Measurements from ENCODE around the gene TEX53.

The TEX53 gene

GRCh38 chr9:114613919-114614318, 43.7 kb downstream of the TEX53 start:
- no peak for DNase-seq
- no peaks in the 10 kb centered on the region for H3K79me1 ChIP-seq (ENCODE audit: low read length)
- H3K9ac ChIP-seq (ENCODE audit: low read length): no peak overlapping the region
- no peak overlapping the region for H3K4me3 ChIP-seq (ENCODE audit: low read length)
- WGBS (ENCODE audit: extremely low coverage, insufficient coverage, low lambda C conversion rate): no CpG with 5 or more reads among the region's 3 CpGs
- H2BK5ac ChIP-seq (ENCODE audit: low read length): no peak overlapping the region
- no peaks in the 10 kb centered on the region for H3K36me3 ChIP-seq (ENCODE audit: control insufficient read depth, insufficient read depth, low read length)
- no peak overlapping the region for H2BK120ac ChIP-seq (ENCODE audit: low read depth, low read length)
- no peak overlapping the region for H3K56ac ChIP-seq (ENCODE audit: low read length)
- no peak overlapping the region for H3K18ac ChIP-seq (ENCODE audit: low read length)
- peaks cover 5% of the 10 kb centered on the region for H3K4me1 ChIP-seq (ENCODE audit: control insufficient read depth, low read depth, low read length)
- no peaks in the 10 kb centered on the region for H3K27me3 ChIP-seq (ENCODE audit: insufficient read depth, low read length, poor library complexity)
- H3K4me2 ChIP-seq (ENCODE audit: low read length): no peak overlapping the region
- no peaks in the 10 kb centered on the region for H3K79me2 ChIP-seq (ENCODE audit: control insufficient read depth, insufficient read depth, low read length)
- H3K4ac ChIP-seq (ENCODE audit: low read depth, low read length): no peak overlapping the region
- H4K8ac ChIP-seq (ENCODE audit: low read depth, low read length): no peak overlapping the region
- no peak overlapping the region for H2BK15ac ChIP-seq (replicated peaks; ENCODE audit: low read depth)
- H3K27ac ChIP-seq (ENCODE audit: low read depth, low read length): no peak overlapping the region
- H2AK5ac ChIP-seq (ENCODE audit: low read length): no peak overlapping the region
- no peak overlapping the region for H3K23ac ChIP-seq (ENCODE audit: low read length)
- H4K5ac ChIP-seq (ENCODE audit: low read length): no peak overlapping the region

DNA sequence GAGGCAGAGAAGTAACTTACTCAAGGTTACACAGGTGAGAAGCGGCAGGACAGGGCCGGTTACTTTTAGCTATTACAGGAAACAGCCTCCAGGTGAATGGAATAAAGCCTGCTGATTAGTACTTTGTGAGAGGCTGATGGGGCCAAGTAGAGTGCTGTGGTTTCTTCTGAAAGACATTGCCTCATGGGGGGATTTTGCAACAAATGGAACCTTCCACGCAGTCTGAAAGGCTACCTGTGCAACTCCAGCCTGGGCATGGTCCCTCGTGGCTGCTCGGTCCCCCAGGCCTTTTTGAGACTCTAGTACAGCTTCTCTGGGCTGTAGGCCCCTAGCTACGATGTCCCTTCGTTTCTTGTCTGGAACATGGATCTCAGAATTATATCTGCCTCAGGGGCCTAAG, 44.5 kb downstream of the TEX53 start:
- no peak overlapping the region for H2BK120ac ChIP-seq (ENCODE audit: low read depth, low read length)
- no peak overlapping the region for H3K4ac ChIP-seq (ENCODE audit: low read depth, low read length)
- H3K56ac ChIP-seq (ENCODE audit: low read length): no peak overlapping the region
- no peak overlapping the region for H4K8ac ChIP-seq (ENCODE audit: low read depth, low read length)
- no peak overlapping the region for H2BK5ac ChIP-seq (ENCODE audit: low read length)
- H3K23ac ChIP-seq (ENCODE audit: low read length): no peak overlapping the region
- H3K18ac ChIP-seq (ENCODE audit: low read length): no peak overlapping the region
- H2AK5ac ChIP-seq (ENCODE audit: low read length): no peak overlapping the region
- no CpG with 5 or more reads among the region's 7 CpGs for WGBS (ENCODE audit: extremely low coverage, insufficient coverage, low lambda C conversion rate)
- no peak overlapping the region for H4K5ac ChIP-seq (ENCODE audit: low read length)
- H3K27me3 ChIP-seq (ENCODE audit: insufficient read depth, low read length, poor library complexity): no peaks in the 10 kb centered on the region
- H3K4me2 ChIP-seq (ENCODE audit: low read length): no peak overlapping the region
- no peak overlapping the region for H3K4me3 ChIP-seq (ENCODE audit: low read length)
- H3K4me1 ChIP-seq (ENCODE audit: control insufficient read depth, low read depth, low read length): peaks cover 5% of the 10 kb centered on the region
- no peak overlapping the region for H2BK15ac ChIP-seq (replicated peaks; ENCODE audit: low read depth)
- H3K27ac ChIP-seq (ENCODE audit: low read depth, low read length): no peak overlapping the region
- DNase-seq: peak; percentile 9
- no peaks in the 10 kb centered on the region for H3K79me2 ChIP-seq (ENCODE audit: control insufficient read depth, insufficient read depth, low read length)
- H3K36me3 ChIP-seq (ENCODE audit: control insufficient read depth, insufficient read depth, low read length): no peaks in the 10 kb centered on the region
- no peak overlapping the region for H3K9ac ChIP-seq (ENCODE audit: low read length)
- H3K79me1 ChIP-seq (ENCODE audit: low read length): no peaks in the 10 kb centered on the region

DNA sequence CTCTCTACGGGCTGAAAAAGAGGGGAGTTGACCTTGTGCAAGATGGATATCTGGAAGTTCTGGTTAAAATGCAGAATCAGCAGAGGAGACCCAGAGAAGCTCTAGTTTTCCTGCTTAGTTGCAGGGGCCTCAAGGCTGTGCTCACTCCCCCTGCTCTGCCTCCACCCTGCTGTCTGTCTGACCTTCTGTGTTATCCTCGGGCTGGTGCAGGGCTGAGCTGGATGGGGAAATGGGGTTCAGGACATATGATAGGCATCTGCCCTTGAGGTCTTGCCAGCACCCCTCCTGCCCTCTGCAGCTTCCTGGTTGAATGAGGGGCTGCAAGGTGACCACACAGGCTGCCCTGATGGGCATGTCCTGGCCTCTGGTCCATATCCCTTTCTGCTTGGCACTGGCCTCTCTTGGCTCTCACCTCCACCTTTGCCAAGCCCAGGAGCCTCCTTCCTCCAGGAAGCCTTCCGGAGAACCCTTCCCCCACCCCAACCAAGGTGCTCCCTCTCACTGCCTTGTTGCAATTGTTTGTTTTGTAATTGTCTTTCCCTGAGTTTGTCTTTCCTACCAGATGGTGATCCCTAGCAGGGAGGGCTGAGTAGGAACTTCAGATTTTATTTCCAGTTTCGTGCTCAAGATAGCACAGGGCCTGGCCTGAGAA, 45.2 kb downstream of the TEX53 start:
- no peak overlapping the region for H3K4ac ChIP-seq (ENCODE audit: low read depth, low read length)
- H3K18ac ChIP-seq (ENCODE audit: low read length): no peak overlapping the region
- H2BK5ac ChIP-seq (ENCODE audit: low read length): no peak overlapping the region
- H3K27me3 ChIP-seq (ENCODE audit: insufficient read depth, low read length, poor library complexity): no peaks in the 10 kb centered on the region
- no peak overlapping the region for H4K8ac ChIP-seq (ENCODE audit: low read depth, low read length)
- no peak for DNase-seq
- no peaks in the 10 kb centered on the region for H3K79me1 ChIP-seq (ENCODE audit: low read length)
- no peak overlapping the region for H3K27ac ChIP-seq (ENCODE audit: low read depth, low read length)
- WGBS (ENCODE audit: extremely low coverage, insufficient coverage, low lambda C conversion rate): no CpG with 5 or more reads among the region's 4 CpGs
- no peak overlapping the region for H2AK5ac ChIP-seq (ENCODE audit: low read length)
- peak overlapping the region; percentile 78 for H3K4me2 ChIP-seq (ENCODE audit: low read length)
- H3K4me3 ChIP-seq (ENCODE audit: low read length): no peak overlapping the region
- peak overlapping the region; percentile 77 for H3K9ac ChIP-seq (ENCODE audit: low read length)
- no peaks in the 10 kb centered on the region for H3K79me2 ChIP-seq (ENCODE audit: control insufficient read depth, insufficient read depth, low read length)
- no peak overlapping the region for H2BK120ac ChIP-seq (ENCODE audit: low read depth, low read length)
- H3K4me1 ChIP-seq (ENCODE audit: control insufficient read depth, low read depth, low read length): peaks cover 5% of the 10 kb centered on the region
- peak overlapping the region; percentile 88 for H3K56ac ChIP-seq (ENCODE audit: low read length)
- H2BK15ac ChIP-seq (replicated peaks; ENCODE audit: low read depth): no peak overlapping the region
- no peak overlapping the region for H4K5ac ChIP-seq (ENCODE audit: low read length)
- no peaks in the 10 kb centered on the region for H3K36me3 ChIP-seq (ENCODE audit: control insufficient read depth, insufficient read depth, low read length)
- no peak overlapping the region for H3K23ac ChIP-seq (ENCODE audit: low read length)

- Histone ChIP-seq H3K36me3 (ENCODE audit: control insufficient read depth, insufficient read depth, low read length) (no peaks in the 10 kb centered on the region), H2AK5ac (ENCODE audit: low read length) (no peak overlapping the region), H3K4ac (ENCODE audit: low read depth, low read length) (peak overlapping the region; percentile 90), H3K18ac (ENCODE audit: low read length) (peak overlapping the region; percentile 89), H3K4me3 (ENCODE audit: low read length) (peak overlapping the region; percentile 40), H3K23ac (ENCODE audit: low read length) (no peak overlapping the region), H3K9ac (ENCODE audit: low read length) (peak overlapping the region; percentile 77), H3K4me2 (ENCODE audit: low read length) (peak overlapping the region; percentile 78), H4K8ac (ENCODE audit: low read depth, low read length) (no peak overlapping the region), H2BK5ac (ENCODE audit: low read length) (no peak overlapping the region), H3K79me1 (ENCODE audit: low read length) (no peaks in the 10 kb centered on the region), H4K5ac (ENCODE audit: low read length) (no peak overlapping the region), H2BK15ac (replicated peaks; ENCODE audit: low read depth) (no peak overlapping the region), H3K4me1 (ENCODE audit: control insufficient read depth, low read depth, low read length) (peaks cover 5% of the 10 kb centered on the region), H2BK120ac (ENCODE audit: low read depth, low read length) (peak overlapping the region; percentile 1), H3K27ac (ENCODE audit: low read depth, low read length) (no peak overlapping the region), H3K27me3 (ENCODE audit: insufficient read depth, low read length, poor library complexity) (no peaks in the 10 kb centered on the region), H3K56ac (ENCODE audit: low read length) (peak overlapping the region; percentile 88), H3K79me2 (ENCODE audit: control insufficient read depth, insufficient read depth, low read length) (no peaks in the 10 kb centered on the region)
- DNase-seq: peak; percentile 41
- no CpG with 5 or more reads among the region's 58 CpGs for WGBS (ENCODE audit: extremely low coverage, insufficient coverage, low lambda C conversion rate)
These were observed 45.9 kb downstream of the TEX53 start for GRCh38 chr9:114611516-114612271.

DNA sequence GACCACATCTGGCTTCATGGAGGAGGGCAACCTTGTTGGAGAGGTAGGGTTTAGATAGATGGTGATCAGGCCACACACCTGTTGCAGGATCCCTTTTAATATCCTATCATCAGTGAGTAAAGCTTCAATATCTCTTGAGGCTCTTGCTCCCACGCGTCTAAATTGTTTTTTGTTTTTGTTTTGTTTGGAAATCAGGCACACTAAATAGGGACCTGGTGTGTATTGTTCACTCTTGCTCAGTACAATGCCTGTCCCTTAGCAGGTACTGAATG, 49.1 kb downstream of the TEX53 start:
- Histone ChIP-seq H3K23ac (ENCODE audit: low read length) (no peak overlapping the region), H3K4me3 (ENCODE audit: low read length) (no peak overlapping the region), H2BK5ac (ENCODE audit: low read length) (no peak overlapping the region), H3K9ac (ENCODE audit: low read length) (no peak overlapping the region), H3K36me3 (ENCODE audit: control insufficient read depth, insufficient read depth, low read length) (no peaks in the 10 kb centered on the region), H2BK120ac (ENCODE audit: low read depth, low read length) (no peak overlapping the region), H3K4me1 (ENCODE audit: control insufficient read depth, low read depth, low read length) (peaks cover 5% of the 10 kb centered on the region), H2AK5ac (ENCODE audit: low read length) (no peak overlapping the region), H4K5ac (ENCODE audit: low read length) (no peak overlapping the region), H3K4ac (ENCODE audit: low read depth, low read length) (no peak overlapping the region), H3K27me3 (ENCODE audit: insufficient read depth, low read length, poor library complexity) (no peaks in the 10 kb centered on the region), H3K56ac (ENCODE audit: low read length) (no peak overlapping the region), H3K27ac (ENCODE audit: low read depth, low read length) (no peak overlapping the region), H3K4me2 (ENCODE audit: low read length) (no peak overlapping the region), H3K18ac (ENCODE audit: low read length) (no peak overlapping the region), H3K79me1 (ENCODE audit: low read length) (no peaks in the 10 kb centered on the region), H2BK15ac (replicated peaks; ENCODE audit: low read depth) (no peak overlapping the region), H4K8ac (ENCODE audit: low read depth, low read length) (no peak overlapping the region), H3K79me2 (ENCODE audit: control insufficient read depth, insufficient read depth, low read length) (no peaks in the 10 kb centered on the region)
- no peak for DNase-seq
- no CpG with 5 or more reads among the region's 2 CpGs for WGBS (ENCODE audit: extremely low coverage, insufficient coverage, low lambda C conversion rate)

Data from mesendoderm (in vitro differentiated cells).